Measurements from ENCODE around the gene GTF2H1. TPM values are rescaled to one million over a fixed set of nuclear protein-coding genes. Genes with fewer than 3 reads are reported as not detected.
A peak's percentile ranks its signal among the peaks of the same experiment; 100 is the strongest.

Gene GTF2H1
- total RNA-seq, 1 donor from 2014 or later: 79.8 TPM

DNA sequence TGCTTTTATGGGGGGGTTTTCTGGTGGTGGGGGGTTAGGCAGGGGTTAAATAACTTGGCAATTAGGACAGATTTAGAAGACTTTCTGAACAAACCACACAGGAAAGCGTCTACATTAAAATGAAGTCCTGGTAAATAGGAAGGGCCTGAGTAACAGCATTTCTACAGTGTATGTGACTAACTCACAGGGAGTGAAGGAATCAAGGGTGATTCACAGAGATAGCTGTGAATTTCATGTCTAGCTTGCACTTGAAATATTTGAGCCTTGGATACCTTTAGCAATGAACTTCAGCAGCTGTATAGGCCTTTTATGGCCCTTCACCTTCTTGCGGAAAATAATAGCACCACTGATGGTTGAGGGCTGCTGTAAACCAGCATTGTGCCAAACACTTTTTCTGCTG is 45.9 kb downstream of the GTF2H1 start:
- FAIRE-seq (no peak), DNase-seq (ENCODE audit: low read depth) (peak; percentile 74)
- Histone ChIP-seq H3K4me3 (ENCODE audit: low read depth, low read length) (no peak overlapping the region), H3K36me3 (ENCODE audit: control insufficient read depth, insufficient read depth, low read length) (peaks cover 8% of the 10 kb centered on the region), H3K27me3 (ENCODE audit: control insufficient read depth, insufficient read depth, low read length) (no peaks in the 10 kb centered on the region)
- TF ChIP-seq, protein P1, sequence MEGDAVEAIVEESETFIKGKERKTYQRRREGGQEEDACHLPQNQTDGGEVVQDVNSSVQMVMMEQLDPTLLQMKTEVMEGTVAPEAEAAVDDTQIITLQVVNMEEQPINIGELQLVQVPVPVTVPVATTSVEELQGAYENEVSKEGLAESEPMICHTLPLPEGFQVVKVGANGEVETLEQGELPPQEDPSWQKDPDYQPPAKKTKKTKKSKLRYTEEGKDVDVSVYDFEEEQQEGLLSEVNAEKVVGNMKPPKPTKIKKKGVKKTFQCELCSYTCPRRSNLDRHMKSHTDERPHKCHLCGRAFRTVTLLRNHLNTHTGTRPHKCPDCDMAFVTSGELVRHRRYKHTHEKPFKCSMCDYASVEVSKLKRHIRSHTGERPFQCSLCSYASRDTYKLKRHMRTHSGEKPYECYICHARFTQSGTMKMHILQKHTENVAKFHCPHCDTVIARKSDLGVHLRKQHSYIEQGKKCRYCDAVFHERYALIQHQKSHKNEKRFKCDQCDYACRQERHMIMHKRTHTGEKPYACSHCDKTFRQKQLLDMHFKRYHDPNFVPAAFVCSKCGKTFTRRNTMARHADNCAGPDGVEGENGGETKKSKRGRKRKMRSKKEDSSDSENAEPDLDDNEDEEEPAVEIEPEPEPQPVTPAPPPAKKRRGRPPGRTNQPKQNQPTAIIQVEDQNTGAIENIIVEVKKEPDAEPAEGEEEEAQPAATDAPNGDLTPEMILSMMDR (IDR thresholded peaks at IDR 0.05; ENCODE audit: insufficient read depth, low read length, severe bottlenecking): no peak

DNA sequence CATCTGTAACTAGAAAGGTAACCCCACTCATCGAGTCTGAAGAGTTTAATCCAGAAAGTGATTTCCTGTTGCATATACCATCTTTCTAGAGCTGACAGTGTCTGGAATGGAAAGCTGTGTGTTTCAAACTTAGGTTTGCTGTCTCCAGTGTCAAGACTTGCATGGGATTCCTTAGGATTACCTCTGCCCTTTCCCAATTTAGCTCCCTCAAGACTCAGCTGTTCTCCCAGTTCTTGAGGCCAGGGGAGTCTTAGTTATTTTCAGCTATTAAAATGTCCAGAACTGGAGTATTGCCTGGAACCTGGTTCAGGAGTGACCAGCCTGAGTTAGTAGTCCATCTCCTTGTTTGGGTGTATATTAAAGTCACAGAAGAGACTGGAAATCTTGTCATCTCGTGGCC is 47.0 kb downstream of the GTF2H1 start:
- no peak for DNase-seq (ENCODE audit: low read depth)
- FAIRE-seq: no peak
- no peaks in the 10 kb centered on the region for H3K27me3 ChIP-seq (ENCODE audit: control insufficient read depth, insufficient read depth, low read length)
- H3K4me3 ChIP-seq (ENCODE audit: low read depth, low read length): no peak overlapping the region
- peaks cover 7% of the 10 kb centered on the region for H3K36me3 ChIP-seq (ENCODE audit: control insufficient read depth, insufficient read depth, low read length)
- TF ChIP-seq, protein P1 (IDR thresholded peaks at IDR 0.05; ENCODE audit: insufficient read depth, low read length, severe bottlenecking): no peak

DNA sequence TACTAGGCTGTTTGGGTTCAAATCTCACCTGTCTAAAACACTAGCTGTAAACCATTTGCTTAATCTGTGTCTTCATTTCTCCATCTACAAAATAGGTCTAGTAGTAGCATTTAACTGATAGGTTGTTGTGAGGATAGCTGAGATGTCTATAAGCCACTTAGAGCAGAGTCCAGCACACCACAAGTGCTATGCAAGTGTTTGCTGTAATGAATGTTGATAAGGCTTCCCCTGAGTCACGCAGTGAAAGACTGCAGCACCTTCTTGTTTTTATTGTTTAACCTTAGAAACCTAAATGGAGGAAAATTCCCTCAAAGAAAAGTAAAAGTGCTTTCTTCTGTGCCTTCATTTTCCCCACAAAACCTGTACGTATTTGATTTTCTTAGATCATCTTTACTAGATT is 48.9 kb downstream of the GTF2H1 start:
- TF ChIP-seq, protein P1 (IDR thresholded peaks at IDR 0.05; ENCODE audit: insufficient read depth, low read length, severe bottlenecking): no peak
- Histone ChIP-seq H3K27me3 (ENCODE audit: control insufficient read depth, insufficient read depth, low read length) (no peaks in the 10 kb centered on the region), H3K36me3 (ENCODE audit: control insufficient read depth, insufficient read depth, low read length) (peaks cover 1% of the 10 kb centered on the region), H3K4me3 (ENCODE audit: low read depth, low read length) (no peak overlapping the region)
- no peak for FAIRE-seq
- no peak for DNase-seq (ENCODE audit: low read depth)

DNA sequence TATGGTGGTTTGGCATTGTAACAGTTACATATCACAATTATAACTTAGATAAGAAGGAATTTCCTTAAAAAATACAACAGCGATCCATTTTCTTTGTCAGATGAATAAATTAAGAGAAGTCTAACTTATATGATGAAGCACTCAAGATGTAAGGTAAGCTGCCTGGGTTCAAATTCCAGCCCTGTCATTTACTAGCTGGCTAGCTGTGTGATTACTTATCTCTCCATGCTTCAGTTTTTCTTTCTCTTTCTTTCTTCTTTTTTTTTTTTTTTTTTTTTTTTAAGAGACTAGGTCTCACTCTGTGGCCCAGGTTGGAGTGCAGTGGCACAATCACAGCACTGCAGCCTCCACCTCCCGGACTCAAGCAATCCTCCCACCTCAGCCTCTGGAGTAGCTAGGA is 49.8 kb downstream of the GTF2H1 start:
- H3K4me3 ChIP-seq (ENCODE audit: low read depth, low read length): no peak overlapping the region
- DNase-seq (ENCODE audit: low read depth) (no peak), FAIRE-seq (no peak)
- TF ChIP-seq, protein P1 (IDR thresholded peaks at IDR 0.05; ENCODE audit: insufficient read depth, low read length, severe bottlenecking): no peak
- peaks cover 1% of the 10 kb centered on the region for H3K36me3 ChIP-seq (ENCODE audit: control insufficient read depth, insufficient read depth, low read length)
- H3K27me3 ChIP-seq (ENCODE audit: control insufficient read depth, insufficient read depth, low read length): no peaks in the 10 kb centered on the region

DNA sequence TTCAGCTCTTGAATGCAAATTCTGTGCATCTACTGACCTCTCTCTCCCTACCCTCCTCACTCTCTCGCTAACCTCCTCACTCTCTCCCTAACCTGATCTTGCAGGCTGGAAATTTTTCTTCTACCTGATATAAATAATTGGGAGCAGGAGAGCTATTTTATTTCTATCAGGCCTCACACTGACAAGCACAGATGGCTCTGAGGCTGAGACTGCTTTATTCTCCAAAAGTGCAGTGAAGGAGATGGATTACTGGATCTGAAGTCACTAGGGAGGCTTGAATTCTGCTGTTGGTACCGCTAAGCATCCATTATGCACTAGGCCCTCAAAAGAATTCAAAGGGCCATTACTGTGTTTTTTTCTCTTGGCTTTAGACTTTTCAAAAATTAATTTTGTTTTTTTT is 52.6 kb downstream of the GTF2H1 start:
- Histone ChIP-seq H3K27me3 (ENCODE audit: control insufficient read depth, insufficient read depth, low read length) (no peaks in the 10 kb centered on the region), H3K4me3 (ENCODE audit: low read depth, low read length) (no peak overlapping the region), H3K36me3 (ENCODE audit: control insufficient read depth, insufficient read depth, low read length) (no peaks in the 10 kb centered on the region)
- TF ChIP-seq, protein P1 (IDR thresholded peaks at IDR 0.05; ENCODE audit: insufficient read depth, low read length, severe bottlenecking): no peak
- FAIRE-seq (no peak), DNase-seq (ENCODE audit: low read depth) (no peak)

DNA sequence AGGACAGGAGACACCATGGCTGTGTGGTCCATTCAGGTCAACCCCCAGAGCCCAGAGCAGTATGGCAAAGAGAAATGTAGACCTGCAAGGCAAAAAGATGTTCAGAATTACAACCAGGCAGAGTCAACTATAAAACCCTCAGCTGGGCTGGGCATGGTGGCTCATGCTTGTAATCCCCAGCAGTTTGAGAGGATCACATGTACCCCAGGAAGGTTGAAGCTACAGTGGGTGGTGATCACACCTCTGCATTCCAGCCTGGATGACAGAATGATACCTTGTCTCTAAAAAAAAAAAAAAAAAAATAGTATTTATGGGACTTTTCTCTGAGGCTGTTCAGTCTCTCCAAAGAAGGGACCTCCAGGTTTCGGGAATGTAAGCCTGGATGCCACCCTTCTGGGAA is 53.6 kb downstream of the GTF2H1 start:
- Histone ChIP-seq H3K4me3 (ENCODE audit: low read depth, low read length) (no peak overlapping the region), H3K27me3 (ENCODE audit: control insufficient read depth, insufficient read depth, low read length) (no peaks in the 10 kb centered on the region)
- no peak for FAIRE-seq

More for the DNA sequence above, 53.6 kb downstream of the GTF2H1 start:
- DNase-seq (ENCODE audit: low read depth): no peak
- no peaks in the 10 kb centered on the region for H3K36me3 ChIP-seq (ENCODE audit: control insufficient read depth, insufficient read depth, low read length)
- TF ChIP-seq, protein P1 (IDR thresholded peaks at IDR 0.05; ENCODE audit: insufficient read depth, low read length, severe bottlenecking): no peak

Data from bronchial epithelial cell (primary cell).